Pancreas (tissue), 10 donors: ENCODE data around the gene PDE8A. TPM values are rescaled to one million over a fixed set of nuclear protein-coding genes. Genes with fewer than 3 reads are reported as not detected.

Source experiments
- ATAC-seq, 4 donors: fragments of 200-7000 bp; cut with Tn5 transposase; one replicate each; pipeline versions ENCODE4 v1.8.0 to v1.9.1; 2020; ENCODE audit warnings: mild to moderate bottlenecking in 4 of 4, moderate library complexity in 4 of 4
- DNase-seq, 6 donors: peaks; one replicate each; pipeline ENCODE4 v3.0.0-alpha.2; 2020
- FAIRE-seq: peaks from 2 replicates; lab custom pipeline; 2012; peaks lifted over from hg19 to GRCh38; lab: Jason Lieb, UNC
- H3K27ac ChIP-seq, 4 donors: fragments of 200-600 bp; sonication (generic); 1 replicate in 3 of 4; 2 replicates in 1 of 4; pipeline versions ENCODE4 v1.5.0 to v1.8.0; 2020
- H3K27me3 ChIP-seq, 4 donors: fragments of 200-600 bp; one replicate each; pipeline ENCODE4 v1.8.0; 2021
- H3K36me3 ChIP-seq, 3 donors: fragments of 200-600 bp; sonication (generic) in 1 of 3; one replicate each; pipeline versions ENCODE4 v1.5.0 to v1.8.0; 2020 to 2021
- H3K4me1 ChIP-seq, 3 donors: fragments of 200-600 bp; one replicate each; pipeline ENCODE4 v1.8.0; 2021
- H3K4me3 ChIP-seq, 4 donors: fragments of 200-600 bp; sonication (generic) in 2 of 4; one replicate each; pipeline versions ENCODE4 v1.5.0 to v1.8.0; 2020 to 2021
- H3K9me3 ChIP-seq, 4 donors: fragments of 200-600 bp; one replicate each; pipeline ENCODE4 v1.8.0; 2021
- CTCF ChIP-seq, 4 donors: fragments of 200-600 bp; sonication (generic) in 3 of 4; IDR thresholded peaks; one replicate each; pipeline versions ENCODE4 v1.5.0 to v1.8.0; 2021; ENCODE audit warnings: antibody characterized with exemption in 4 of 4
- WGBS, 2 donors: extraction: QIAGEN DNeasy Blood & Tissue Kit; methylation state at CpG; one replicate each; pipeline ENCODE4 v1.1.7; 2013; 5-methylcytosine and 5-hydroxymethylcytosine counted together
- intact Hi-C, 3 donors: fragments of 100-400 bp; cut with DNase I; formaldehyde crosslinking; loops; one replicate each; pipeline versions ENCODE4 v1.11.1 to v1.14.2; 2022
- polyA plus RNA-seq, 2 donors: library from polyadenylated mRNA; stranded (reverse); fragments of 200-250 nt; gene quantifications; one replicate each; pipeline ENCODE4 v1.2.3, GENCODE V29; 2013
- total RNA-seq, 6 donors: library from RNA; stranded (reverse); fragmentation: NEBNext Ultra II Directional in 4 of 6; extraction: Animal tissue kit (Norgen Biotek cat#: 25700) in 4 of 6; gene quantifications; one replicate each; pipeline versions ENCODE4 v1.2.1 to v1.2.4, GENCODE V29; 2021 to 2023
- donor health status: healthy with polysubstance abuse.
- donor health status: DM: no; HTN: no; CAD: no; lungs with moderate emphysema.
- donor health status: DM: no; HTN: no; CAD: no.
- donor health status: control.
- donor health status: control.
- donor health status: Bipolar disorder and iron deficiency.
- donor health status: DM: yes; HTN: yes; CAD: no.
- donor health status: DM: no; HTN: no; CAD: no.
- donor health status: DM: no; HTN: no; CAD: no.
- donor health status: DM: yes; HTN: yes; CAD: no.

The PDE8A gene
- total and polyA plus RNA-seq, 8 donors: 14.7 to 31.3 (median 20.7) TPM

- no peak for DNase-seq
- TF ChIP-seq CTCF (IDR thresholded peaks at IDR 0.05): no peak
- H3K36me3 ChIP-seq: peaks cover 0 to 6% (median 0%) of the 10 kb centered on the region in 3 donors
- H3K27ac ChIP-seq: no peak overlapping the region
- intact Hi-C loops: no loop called here
- H3K27me3 ChIP-seq: no peaks in the 10 kb centered on the region
- no peak for FAIRE-seq
- 91 to 94% methylated on average over 2 of the region's 2 CpGs for WGBS, 2 donors
- no peak overlapping the region for H3K4me3 ChIP-seq
- no peak for ATAC-seq
- no peaks in the 10 kb centered on the region for H3K9me3 ChIP-seq
- H3K4me1 ChIP-seq: no peaks in the 10 kb centered on the region
Measured at GRCh38 chr15:85071061-85071460, 89.4 kb downstream of the PDE8A start.

GRCh38 chr15:85071504-85071903 lies 89.8 kb downstream of the PDE8A start:
- Histone ChIP-seq H3K9me3 (no peaks in the 10 kb centered on the region), H3K27ac (no peak overlapping the region), H3K27me3 (no peaks in the 10 kb centered on the region), H3K36me3 (peaks cover 0 to 6% (median 0%) of the 10 kb centered on the region in 3 donors), H3K4me1 (no peaks in the 10 kb centered on the region), H3K4me3 (no peak overlapping the region)
- intact Hi-C loops: no loop called here
- DNase-seq: no peak
- 96 to 97% methylated on average over 4 of the region's 4 CpGs for WGBS, 2 donors
- no peak for TF ChIP-seq CTCF (IDR thresholded peaks at IDR 0.05)
- no peak for FAIRE-seq
- ATAC-seq: no peak

- intact Hi-C loops: no loop called here
- H3K4me3 ChIP-seq: no peak overlapping the region
- WGBS, 2 donors: 88 to 89% methylated on average over 4 of the region's 4 CpGs
- no peaks in the 10 kb centered on the region for H3K27me3 ChIP-seq
- TF ChIP-seq CTCF (IDR thresholded peaks at IDR 0.05): no peak
- ATAC-seq: no peak
- peaks cover 0 to 6% (median 0%) of the 10 kb centered on the region in 3 donors for H3K36me3 ChIP-seq
- H3K27ac ChIP-seq: no peak overlapping the region
- no peak for DNase-seq
- no peak for FAIRE-seq
- H3K9me3 ChIP-seq: no peaks in the 10 kb centered on the region
- no peaks in the 10 kb centered on the region for H3K4me1 ChIP-seq
Measured at GRCh38 chr15:85072917-85073316, 91.3 kb downstream of the PDE8A start.

GRCh38 chr15:85073556-85074194 lies 92.0 kb downstream of the PDE8A start:
- no peak overlapping the region for H3K27ac ChIP-seq
- H3K4me1 ChIP-seq: no peaks in the 10 kb centered on the region
- FAIRE-seq (no peak), ATAC-seq (peak in 2 of 4 donors; percentile 25 to 81), DNase-seq (no peak)
- peaks cover 0 to 6% (median 0%) of the 10 kb centered on the region in 3 donors for H3K36me3 ChIP-seq
- 92 to 93% methylated on average over 3 of the region's 3 CpGs for WGBS, 2 donors
- no peaks in the 10 kb centered on the region for H3K9me3 ChIP-seq
- intact Hi-C loops: no loop called here
- H3K27me3 ChIP-seq: no peaks in the 10 kb centered on the region
- TF ChIP-seq CTCF (IDR thresholded peaks at IDR 0.05): no peak
- H3K4me3 ChIP-seq: no peak overlapping the region

GRCh38 chr15:85086855-85087254 lies 105.2 kb downstream of the PDE8A start:
- H3K4me3 ChIP-seq: no peak overlapping the region
- ATAC-seq (no peak), DNase-seq (no peak), FAIRE-seq (no peak)
- H3K27ac ChIP-seq: no peak overlapping the region
- TF ChIP-seq CTCF (IDR thresholded peaks at IDR 0.05): no peak
- no peaks in the 10 kb centered on the region for H3K4me1 ChIP-seq
- 99 to 100% methylated on average over 2 of the region's 2 CpGs for WGBS, 2 donors
- intact Hi-C loops: no loop called here
- H3K27me3 ChIP-seq: no peaks in the 10 kb centered on the region
- no peaks in the 10 kb centered on the region for H3K9me3 ChIP-seq
- H3K36me3 ChIP-seq: peaks cover 0 to 8% (median 2%) of the 10 kb centered on the region in 3 donors
